Measurements from ENCODE around the gene SCAPER. TPM values are rescaled to one million over a fixed set of nuclear protein-coding genes. Genes with fewer than 3 reads are reported as not detected.
"Not testable (repeated sequence)": the region's sequence is repeated elsewhere in the genome, so short reads cannot be mapped to it uniquely, and the experiment has no call there.

The SCAPER gene
- total RNA-seq, 2 donors from 2014 or later: 25.8 to 56.7 TPM

DNA sequence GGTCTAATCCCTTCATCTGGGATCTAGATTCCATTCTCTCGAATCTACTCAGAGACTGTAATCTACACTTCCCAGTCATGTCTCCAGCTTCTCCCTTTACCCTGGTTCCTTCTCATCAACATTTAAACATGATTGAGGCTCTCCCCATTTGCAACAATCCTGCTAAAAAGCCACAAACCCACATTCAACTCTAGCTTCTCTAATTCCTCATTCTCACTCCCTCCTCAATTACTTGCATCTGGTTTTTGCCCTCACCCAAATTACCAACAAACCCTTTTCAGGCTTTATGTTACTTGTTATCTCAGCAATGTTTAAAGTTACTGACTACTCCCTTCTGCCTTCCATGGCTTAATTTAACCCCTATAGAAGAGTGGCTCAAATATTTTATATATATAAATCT lies 605.4 kb downstream of the SCAPER start:
- ATAC-seq (replicated peaks): no peak
- H3K4me3 Mint-ChIP-seq: no peak overlapping the region
- H3K4me1 Mint-ChIP-seq: peaks cover 9% of the 10 kb centered on the region
- no peaks in the 10 kb centered on the region for H3K9me3 Mint-ChIP-seq
- H3K27ac Mint-ChIP-seq: no peak overlapping the region
- peaks cover 10% of the 10 kb centered on the region for H3K36me3 Mint-ChIP-seq (ENCODE audit: low read depth)
- no peaks in the 10 kb centered on the region for H3K27me3 Mint-ChIP-seq

DNA sequence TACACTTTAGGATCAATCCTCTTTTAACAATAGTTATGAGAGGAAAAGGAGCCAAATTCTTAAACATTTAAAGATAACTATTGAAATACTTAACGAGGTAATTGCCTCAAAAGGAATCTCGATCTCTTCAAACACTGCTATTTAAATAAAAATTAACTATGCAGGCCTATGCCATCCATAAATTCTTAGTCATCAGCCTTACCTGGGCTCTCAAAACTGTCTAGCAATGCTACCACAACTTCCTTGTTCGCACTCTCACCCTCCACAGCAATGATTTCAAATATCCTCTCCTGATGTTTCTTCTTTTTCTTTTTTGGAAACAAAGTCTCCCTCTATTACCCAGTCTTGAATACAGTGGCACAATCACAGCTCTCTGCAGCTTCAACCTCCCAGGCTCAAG lies 606.2 kb downstream of the SCAPER start:
- ATAC-seq (replicated peaks): no peak
- peaks cover 9% of the 10 kb centered on the region for H3K36me3 Mint-ChIP-seq (ENCODE audit: low read depth)

DNA sequence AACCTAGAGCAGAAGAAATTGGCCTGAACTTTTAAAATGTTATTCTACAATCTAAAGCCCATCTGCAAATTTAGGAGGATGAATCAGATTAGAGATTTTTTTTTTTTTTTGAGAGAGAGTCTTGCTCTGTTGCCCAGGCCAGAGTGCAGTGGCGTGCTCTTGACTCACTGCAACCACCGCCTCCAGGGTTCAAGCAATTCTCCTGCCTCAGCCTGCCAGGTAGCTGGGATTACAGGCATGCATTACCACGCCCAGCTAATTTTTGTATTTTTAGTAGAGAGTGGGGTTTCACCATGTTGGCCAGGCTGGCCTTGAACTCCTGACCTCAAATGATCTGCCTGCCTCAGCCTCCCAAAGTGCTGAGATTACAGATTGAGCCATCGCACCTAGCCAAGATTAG lies 607.2 kb downstream of the SCAPER start:
- not testable (repeated sequence) for H3K36me3 Mint-ChIP-seq (ENCODE audit: low read depth); H3K4me3 Mint-ChIP-seq; H3K27ac Mint-ChIP-seq; H3K9me3 Mint-ChIP-seq; H3K27me3 Mint-ChIP-seq; ATAC-seq (replicated peaks)
- peaks cover 13% of the 10 kb centered on the region for H3K4me1 Mint-ChIP-seq

More for the DNA sequence above, 606.2 kb downstream of the SCAPER start:
- H3K27me3 Mint-ChIP-seq: no peaks in the 10 kb centered on the region
- no peak overlapping the region for H3K4me3 Mint-ChIP-seq
- H3K27ac Mint-ChIP-seq: no peak overlapping the region
- H3K9me3 Mint-ChIP-seq: no peaks in the 10 kb centered on the region
- peaks cover 9% of the 10 kb centered on the region for H3K4me1 Mint-ChIP-seq

Other genes with a start within 250 kb of the SCAPER start
- 10 to 100 TPM; 18.1 to 27.5 TPM for gene RCN2, start 26.4 kb upstream of the SCAPER start, total RNA-seq
- 100 to 1,000 TPM; 125 to 137 TPM for gene PSTPIP1, start 89.8 kb upstream of the SCAPER start, total RNA-seq
- 10 to 100 TPM in 1 of 2 donors, 1 to 10 TPM in 1; 9.6 to 27.6 TPM for gene TSPAN3, start 165.8 kb upstream of the SCAPER start, total RNA-seq